ENCODE results near the gene PMM2.

The PMM2 gene

GRCh38 chr16:8853150-8853549 lies 55.5 kb downstream of the PMM2 start:
- no peak for DNase-seq

- DNase-seq: no peak
These were observed 56.0 kb downstream of the PMM2 start for GRCh38 chr16:8853611-8854010.

GRCh38 chr16:8854298-8854948 lies 56.8 kb downstream of the PMM2 start:
- DNase-seq: no peak

DNA sequence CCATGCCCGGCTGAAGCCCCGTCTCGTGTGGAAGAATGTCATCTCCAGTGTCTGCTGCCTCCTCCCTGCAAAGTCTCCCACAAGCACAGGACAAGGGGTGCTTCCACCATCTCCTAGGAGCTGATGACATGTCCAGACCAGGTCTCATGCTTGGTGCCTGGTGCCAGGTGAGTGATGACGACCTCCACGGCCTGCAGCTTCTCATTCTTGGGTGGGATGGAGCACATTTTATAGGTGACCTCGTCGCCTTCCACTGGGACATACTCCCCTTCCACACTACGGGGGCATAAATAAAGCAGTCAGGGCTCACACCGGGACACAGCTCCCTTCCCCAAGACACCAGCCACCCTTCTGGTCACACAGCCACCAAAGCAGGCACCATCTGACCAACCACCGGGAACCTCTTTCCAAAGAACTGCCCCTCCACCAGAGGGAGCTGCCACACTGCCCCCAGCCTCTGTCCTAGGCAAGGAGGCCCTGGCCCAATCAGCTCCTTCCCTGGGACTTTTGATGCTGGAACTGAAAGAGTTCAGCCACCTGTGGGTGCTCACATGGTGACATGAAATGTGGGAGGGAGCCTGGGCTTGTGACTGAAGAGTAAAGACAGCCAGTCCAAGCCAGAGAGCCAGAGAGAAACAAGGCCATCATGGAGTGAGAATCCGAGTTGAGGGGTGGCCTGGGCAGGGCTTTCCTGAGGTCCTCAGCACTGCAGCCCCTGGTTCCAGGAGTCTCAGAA lies 57.6 kb downstream of the PMM2 start:
- no peak for DNase-seq

- no peak for DNase-seq
These were observed 58.3 kb downstream of the PMM2 start for GRCh38 chr16:8855972-8856371.

DNA sequence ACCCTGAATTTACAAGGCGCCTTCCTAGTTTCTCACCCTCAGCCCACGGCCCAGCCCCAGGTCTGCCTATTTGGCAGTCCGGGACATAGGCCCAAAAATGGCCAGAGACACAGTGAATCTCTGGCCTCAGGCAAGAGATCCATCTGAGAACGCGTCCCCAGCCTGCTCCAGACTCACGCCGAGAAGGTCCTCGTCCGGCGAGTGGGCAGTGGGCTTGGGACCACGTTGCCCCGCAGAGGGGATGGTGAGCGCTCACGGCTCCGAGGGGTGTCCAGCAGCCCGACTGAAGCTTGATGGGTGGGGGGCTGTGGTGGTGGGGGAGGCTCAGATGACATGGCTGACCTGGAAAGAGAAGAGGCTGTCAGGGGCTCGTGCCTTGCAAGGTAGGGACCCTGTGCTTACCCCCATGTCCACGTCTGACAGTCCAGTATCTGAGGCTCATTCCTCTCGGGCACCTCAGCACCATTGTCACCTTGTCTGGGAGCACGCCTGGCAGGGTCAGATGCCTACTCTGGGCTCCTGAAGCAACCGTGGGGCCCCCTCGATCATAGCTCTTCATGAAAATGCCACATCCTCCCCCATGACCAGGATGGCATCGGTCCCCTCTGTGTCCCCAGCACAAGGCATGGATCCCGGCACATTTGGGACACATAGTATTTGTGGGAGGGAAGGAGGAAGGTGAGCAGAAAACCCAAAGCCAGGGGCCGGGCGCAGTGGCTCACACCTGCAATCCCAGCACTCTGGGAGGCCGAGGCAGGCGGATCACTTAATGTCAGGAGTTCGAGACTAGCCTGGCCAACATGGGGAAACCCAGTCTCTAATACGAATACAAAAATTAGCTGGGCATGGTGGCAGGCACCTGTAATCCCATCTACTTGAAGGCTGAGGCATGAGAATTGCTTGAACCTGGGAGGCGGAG lies 61.6 kb downstream of the PMM2 start:
- no peak for DNase-seq

DNA sequence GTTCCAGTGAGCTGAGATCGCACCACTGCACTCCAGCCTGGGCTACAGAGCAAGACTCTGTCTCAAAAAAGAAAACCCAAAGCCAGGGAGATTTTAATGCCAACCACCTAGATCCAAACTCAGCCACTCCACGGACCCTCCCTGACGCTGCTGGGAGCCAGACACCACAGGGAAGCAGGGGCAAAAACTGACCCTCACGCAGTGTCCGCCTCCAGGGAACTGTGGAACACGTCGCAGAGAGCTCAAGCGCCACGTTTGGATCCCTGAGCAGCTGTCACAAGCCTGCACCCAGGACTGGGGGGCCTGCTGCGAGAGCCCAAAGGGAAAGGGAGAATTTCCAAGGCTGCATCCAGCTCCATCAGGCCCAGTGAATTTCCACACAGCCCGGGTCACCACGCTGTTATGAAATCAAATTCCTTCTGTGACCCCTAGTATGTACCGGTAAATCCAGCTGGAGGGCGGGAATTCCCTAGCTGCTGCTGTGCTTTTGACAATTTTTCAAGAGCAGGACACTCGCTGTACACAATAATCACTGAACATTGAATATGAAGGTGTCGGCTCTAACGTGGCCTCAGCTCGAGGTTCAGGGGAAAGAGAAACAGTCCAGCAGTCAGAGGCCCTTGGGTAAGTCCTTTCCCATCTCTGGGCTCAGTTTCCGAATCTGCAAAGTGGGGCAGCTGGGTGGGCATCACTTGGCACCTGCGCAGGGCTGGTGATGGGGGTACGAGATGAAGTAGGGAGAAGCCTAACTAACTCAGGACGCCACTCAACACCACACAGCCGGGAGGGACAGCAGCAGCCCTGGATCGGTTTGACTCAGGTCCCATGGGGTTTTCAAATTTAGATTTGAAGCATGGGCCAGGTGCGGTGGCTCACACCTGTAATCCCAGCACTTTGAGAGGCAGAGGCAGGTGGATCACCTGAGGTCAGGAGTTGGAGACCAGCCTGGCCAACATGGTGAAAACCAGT lies 62.6 kb downstream of the PMM2 start:
- DNase-seq: no peak

GRCh38 chr16:8861563-8862308 lies 64.1 kb downstream of the PMM2 start:
- no peak for DNase-seq

- no peak for DNase-seq
These were observed 64.9 kb downstream of the PMM2 start for GRCh38 chr16:8862309-8863130.

GRCh38 chr16:8863594-8864424 lies 66.2 kb downstream of the PMM2 start:
- no peak for DNase-seq

GRCh38 chr16:8864480-8865110 lies 67.0 kb downstream of the PMM2 start:
- no peak for DNase-seq

- DNase-seq: no peak
These were observed 67.7 kb downstream of the PMM2 start for GRCh38 chr16:8865145-8865882.

DNA sequence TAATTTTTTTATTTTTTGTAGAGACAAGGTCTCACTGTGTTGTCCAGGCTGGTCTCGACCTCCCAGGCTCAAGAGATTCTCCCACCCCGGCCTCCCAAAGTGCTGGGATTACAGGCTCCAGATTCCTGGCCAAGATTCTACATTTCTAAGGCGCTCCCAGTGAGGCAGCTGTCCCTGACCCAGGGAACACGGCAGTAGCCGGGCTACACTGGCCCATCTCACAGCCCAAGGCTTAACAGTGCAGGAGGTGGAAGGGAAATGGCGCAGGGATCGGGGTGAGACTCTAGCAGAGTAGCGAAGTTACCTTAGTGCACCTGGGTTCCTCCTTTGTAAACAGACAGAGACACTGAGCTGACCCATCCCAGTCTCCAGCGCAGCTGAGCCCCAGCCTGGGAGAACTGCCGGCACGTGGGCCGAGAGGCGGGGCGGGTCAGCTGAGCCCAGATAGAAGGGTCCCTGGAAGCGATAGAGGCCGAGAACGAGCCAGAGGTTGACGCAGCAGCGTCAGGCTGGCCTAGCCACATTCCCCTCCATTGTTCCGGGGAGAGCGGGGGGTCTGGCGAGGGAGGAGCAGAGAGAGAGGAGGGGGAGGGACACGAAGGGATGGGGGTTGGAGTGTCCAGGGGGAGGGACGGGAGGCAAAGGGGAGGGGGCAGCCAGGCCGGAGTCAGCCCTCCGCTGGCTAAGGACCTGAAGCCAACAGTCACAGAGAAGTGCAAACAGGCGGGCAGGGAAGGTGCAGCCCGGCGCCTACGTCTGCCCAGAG lies 68.7 kb downstream of the PMM2 start:
- no peak for DNase-seq

DNA sequence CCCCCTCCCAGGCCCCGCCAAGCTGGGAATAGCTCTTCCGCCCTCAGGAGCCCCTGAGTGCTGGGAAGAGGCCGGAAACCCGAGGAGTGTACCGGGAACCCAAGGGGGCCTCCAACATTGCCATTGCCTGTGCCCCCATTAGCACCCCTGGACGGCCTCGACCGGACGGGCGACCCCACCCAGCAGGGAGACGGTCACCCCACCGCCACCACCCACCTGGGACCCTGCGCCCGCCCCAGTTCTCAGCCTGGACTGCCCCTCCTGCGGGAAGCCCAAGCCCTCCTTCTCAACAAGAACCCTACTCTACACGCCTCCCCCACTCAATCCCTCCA lies 69.2 kb downstream of the PMM2 start:
- DNase-seq: no peak

- DNase-seq: no peak
These were observed 69.7 kb downstream of the PMM2 start for GRCh38 chr16:8867216-8867931.

DNA sequence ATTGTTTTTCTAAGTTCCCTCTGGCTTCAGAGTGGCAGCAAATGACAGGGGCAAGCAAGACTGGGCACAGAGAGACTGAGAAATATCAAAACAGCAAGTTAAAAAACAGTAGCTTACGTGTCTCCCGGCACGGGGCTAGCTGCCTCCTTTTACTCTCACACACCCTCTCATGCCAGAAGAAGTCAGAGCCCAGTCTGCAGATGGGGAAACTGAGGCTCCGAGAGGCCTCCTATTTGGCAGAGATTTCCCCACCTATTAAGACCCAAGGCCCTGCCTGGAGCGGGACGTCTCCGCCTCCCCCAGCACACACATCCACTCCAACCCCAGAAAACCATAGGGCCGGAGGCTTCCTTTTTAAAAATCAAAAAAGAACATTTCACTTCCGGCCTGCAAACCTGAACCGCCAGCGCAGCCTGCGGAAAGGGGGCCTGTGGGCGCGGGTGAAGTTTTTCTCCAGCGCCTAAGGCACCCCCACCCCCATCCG lies 70.3 kb downstream of the PMM2 start:
- DNase-seq: no peak

Data from NCI-H187 treated with DMSO at 0.1 percent for 48 hours (cell line).